GM12878 (cell line): ENCODE data around the gene IZUMO1R. TPM values are rescaled to one million over a fixed set of nuclear protein-coding genes. Genes with fewer than 3 reads are reported as not detected.

Source experiments
- ATAC-seq: fragments of 200-7000 bp; cut with Tn5 transposase; 3 replicates; pipeline ENCODE4 v1.9.1; 2020; ENCODE audit warnings: mild to moderate bottlenecking, moderate library complexity
- BruUV-seq: library from RNA; stranded (reverse); fragments of 400-500 nt; replicated peaks from 2 replicates; lab custom pipeline; 2021; lab: Mats Ljungman, UMichigan
- CTCF ChIA-PET: fragments of 300-600 bp; sonication (Branson Sonifier 250); formaldehyde crosslinking; extraction: SDS; loops from one replicate; lab custom pipeline; 2021; ENCODE audit warnings: inconsistent platforms; lab: Yijun Ruan, JAX
- POLR2A ChIA-PET: fragments of 350-600 bp; formaldehyde crosslinking; extraction: SDS; loops from one replicate; lab custom pipeline; 2021; ENCODE audit warnings: inconsistent platforms; lab: Charles Lee
- RAD21 ChIA-PET: fragments of 300-600 bp; sonication (Branson Sonifier 250); formaldehyde crosslinking; loops from one replicate; lab custom pipeline; 2023; ENCODE audit warnings: antibody characterized with exemption; ENCODE audit not compliant: unreplicated experiment; lab: Charles Lee
- SMC1A ChIA-PET: fragments of 300-600 bp; sonication (Branson Sonifier 250); formaldehyde crosslinking; loops from one replicate; lab custom pipeline; 2023; ENCODE audit not compliant: unreplicated experiment, uncharacterized antibody; lab: Charles Lee
- DNase-seq: peaks from one replicate; pipeline ENCODE4 v3.0.0-alpha.2; 2011; ENCODE audit warnings: low read depth, low spot score
- FAIRE-seq: peaks from 3 replicates; lab custom pipeline; 2011; peaks lifted over from hg19 to GRCh38; lab: Jason Lieb, UNC
- H2AFZ ChIP-seq: 2 replicates; pipeline ENCODE4 v1.6.0; 2011; ENCODE audit warnings: low read depth, low read length, control low read depth; ENCODE audit not compliant: control insufficient read depth
- H3K27ac ChIP-seq: 2 replicates; pipeline ENCODE4 v1.5.1; 2011; ENCODE audit warnings: control low read depth; ENCODE audit not compliant: control insufficient read depth, insufficient read depth
- H3K27me3 ChIP-seq, 2 experiments: replicated peaks in 1 of 2; 2 replicates each; pipeline versions ENCODE4 v1.6.0 to v1.6.1; 2011; ENCODE audit warnings: low read length in 1 of 2; ENCODE audit not compliant: control insufficient read depth in 2 of 2, insufficient read depth in 2 of 2
- H3K36me3 ChIP-seq, 2 experiments: 2 replicates each; pipeline ENCODE4 v1.5.1; 2011; ENCODE audit warnings: low read length in 1 of 2; ENCODE audit not compliant: control insufficient read depth in 2 of 2, insufficient read depth in 2 of 2
- H3K4me1 ChIP-seq: 2 replicates; pipeline ENCODE4 v1.6.1; 2011; ENCODE audit warnings: mild to moderate bottlenecking, low read length, moderate library complexity, mixed read lengths; ENCODE audit not compliant: control insufficient read depth, insufficient read depth
- H3K4me2 ChIP-seq: 2 replicates; pipeline ENCODE4 v1.6.0; 2011; ENCODE audit warnings: control low read depth; ENCODE audit not compliant: control insufficient read depth, insufficient read depth
- H3K4me3 ChIP-seq: fragments of 200-600 bp; sonication (generic); 2 replicates; pipeline ENCODE4 v1.5.1; 2016
- H3K79me2 ChIP-seq: 2 replicates; pipeline ENCODE4 v1.6.0; 2011; ENCODE audit warnings: low read length; ENCODE audit not compliant: control insufficient read depth, insufficient read depth
- H3K9ac ChIP-seq: 2 replicates; pipeline ENCODE4 v1.8.0; 2011; ENCODE audit warnings: low read length, control low read depth, mixed read lengths; ENCODE audit not compliant: control insufficient read depth, insufficient read depth
- H3K9me3 ChIP-seq: replicated peaks from 3 replicates; pipeline ENCODE4 v1.5.1; 2011; ENCODE audit warnings: mild to moderate bottlenecking, low read length; ENCODE audit not compliant: control insufficient read depth, insufficient read depth
- H4K20me1 ChIP-seq: 2 replicates; pipeline ENCODE4 v1.6.0; 2011; ENCODE audit not compliant: control insufficient read depth, insufficient read depth
- ASH2L ChIP-seq: fragments of 300-600, 200-600 bp; sonication (generic); IDR thresholded peaks from 2 replicates; pipeline ENCODE4 v1.6.1; 2017; ENCODE audit warnings: low read depth, mild to moderate bottlenecking, borderline replicate concordance
- BHLHE40 ChIP-seq, 2 experiments: fragments of 450-650 bp in 1 of 2; IDR thresholded peaks; 2 replicates each; pipeline ENCODE4 v1.6.1; 2011 to 2017; ENCODE audit warnings: low read depth in 2 of 2, borderline replicate concordance in 1 of 2, improper control_type of control experiment in 1 of 2, low read length in 1 of 2, mild to moderate bottlenecking in 1 of 2
- CHD4 ChIP-seq: fragments of 200-600 bp; sonication (generic); IDR thresholded peaks from 2 replicates; pipeline ENCODE4 v1.6.1; 2016; ENCODE audit warnings: mild to moderate bottlenecking
- CREB1 ChIP-seq: IDR thresholded peaks from 2 replicates; pipeline ENCODE4 v1.6.1; 2012; ENCODE audit warnings: low read depth, mild to moderate bottlenecking, inconsistent platforms
- IRF3 ChIP-seq: fragments of 450-650 bp; IDR thresholded peaks from 2 replicates; pipeline ENCODE4 v1.6.1; 2014; ENCODE audit warnings: mild to moderate bottlenecking
- KAT2A ChIP-seq: conservative IDR thresholded peaks from 2 replicates; pipeline ENCODE4 v1.6.1; 2011; ENCODE audit warnings: low read depth, low read length; ENCODE audit not compliant: control insufficient read depth
- KLF5 ChIP-seq: fragments of 450-650 bp; IDR thresholded peaks from 2 replicates; pipeline ENCODE4 v1.6.1; 2014; ENCODE audit warnings: mild to moderate bottlenecking; ENCODE audit not compliant: partially characterized antibody
- NR2C1 ChIP-seq: fragments of 450-650 bp; IDR thresholded peaks from 2 replicates; pipeline ENCODE4 v1.6.1; 2017; ENCODE audit warnings: antibody characterized with exemption, mild to moderate bottlenecking, moderate library complexity
- POU2F2 ChIP-seq: IDR thresholded peaks from 3 replicates; pipeline ENCODE4 v1.6.1; 2011; ENCODE audit warnings: low read depth, mild to moderate bottlenecking, low read length, borderline replicate concordance
- WGBS: methylation state at CpG from one replicate; pipeline ENCODE4 v1.1.6; 2016; ENCODE audit warnings: low lambda C conversion rate; ENCODE audit not compliant: insufficient replicate concordance, insufficient coverage; ENCODE audit errors: missing lambda C conversion rate; 5-methylcytosine and 5-hydroxymethylcytosine counted together
- in situ Hi-C: fragments of 300-500 bp; cut with MboI; formaldehyde crosslinking; loops from 9 replicates; pipeline ENCODE4 v1.14.3; 2018; ENCODE audit warnings: mixed read lengths
- intact Hi-C: fragments of 100-400 bp; cut with micrococcal nuclease; formaldehyde crosslinking; loops from one replicate; pipeline ENCODE4 v1.14.2; 2022; ENCODE audit not compliant: unreplicated experiment
- polyA plus RNA-seq, 11 experiments: library from polyadenylated mRNA; depleted of rRNA in 4 of 11; unstranded in 6 of 11; stranded (reverse) in 5 of 11; fragments of >200 nt; fragmentation: Nextera tagmentation in 4 of 11; fragmentation: Illumina TruSeq in 1 of 11; extraction: Ambion mirVana in 4 of 11; extraction: Trizol in 1 of 11; gene quantifications; 1 replicate in 1 of 11; 2 replicates in 10 of 11; pipeline versions ENCODE4 v1.2.1 to v1.2.3, GENCODE V29; 2011 to 2016; ENCODE audit warnings: inconsistent platforms in 2 of 11, missing spikeins in 2 of 11, low read depth in 1 of 11
- total RNA-seq, 4 experiments: library from RNA; depleted of rRNA in 3 of 4; stranded (reverse); fragments of >200 nt in 3 of 4; fragmentation: Illumina TruSeq in 1 of 4; extraction: Trizol in 1 of 4; gene quantifications; 2 replicates each; pipeline versions ENCODE4 v1.2.1 to v1.2.3, GENCODE V29; 2013 to 2021

IZUMO1R gene
- total and polyA plus RNA-seq, 10 of the 15 experiments (the other 5 are each of a cell fraction or from before 2014, with no cell fraction given) = not detected

GRCh38 chr11:94336033-94336432 lies 31.7 kb downstream of the IZUMO1R start:
- DNase-seq = no peak

GRCh38 chr11:94338651-94339050 lies 34.3 kb downstream of the IZUMO1R start:
- Histone ChIP-seq H3K4me3 (no peak overlapping the region), H3K36me3 (no peaks in the 10 kb centered on the region), H3K9ac (no peak overlapping the region), H3K27me3 (no peaks in the 10 kb centered on the region), H3K27ac (no peak overlapping the region), H4K20me1 (no peaks in the 10 kb centered on the region), H3K4me2 (no peak overlapping the region), H3K9me3 (no peaks in the 10 kb centered on the region)
- ATAC-seq = no peak
- in situ Hi-C loops = no loop called here
- no TSS peak for BruUV-seq
- FAIRE-seq = no peak
- no peak for DNase-seq
- TF ChIP-seq CHD4 (no peak), IRF3 (no peak), KLF5 (no peak), KAT2A (no peak)
- TF ChIP-seq, all 136 proteins: peak for 0
- intact Hi-C loops = no loop called here
- RAD21 ChIA-PET = no interaction called here
- 62% methylated on average over 3 of the region's 3 CpGs for WGBS
- CTCF ChIA-PET = interaction anchor here (2.6 kb wide), 1 partner anchor 12 kb away, joined by 6 read pairs; no protein-coding TSS in a partner anchor
- SMC1A ChIA-PET = no interaction called here
- Histone ChIP-seq H3K4me1 (no peaks in the 10 kb centered on the region), H3K79me2 (no peaks in the 10 kb centered on the region), H2AFZ (no peak overlapping the region)
- POLR2A ChIA-PET = no interaction called here

More at GRCh38 chr11:94336033-94336432, 31.7 kb downstream of the IZUMO1R start:
- TF ChIP-seq NR2C1 (no peak), ASH2L (no peak), POU2F2 (no peak), CREB1 (no peak), BHLHE40 (IDR thresholded peaks at IDR 0.05; ENCODE audit: borderline replicate concordance in 1 of 2, low read depth in 2 of 2, low read length in 1 of 2) (no peak)
- TF ChIP-seq, all 136 proteins: peak for 0
- 66% methylated on average over 6 of the region's 6 CpGs for WGBS
- ChIA-PET RAD21 (interaction anchor here (1.0 kb wide), 1 partner anchor 9 kb away, joined by 3 read pairs; no protein-coding TSS in a partner anchor), SMC1A (interaction anchor here (0.9 kb wide), 1 partner anchor 152 kb away, joined by 4 read pairs; no protein-coding TSS in a partner anchor), POLR2A (no interaction called here), CTCF (interaction anchor here (0.6 to 1.5 kb wide), 3 partner anchors 152 to 267 kb away, joined by 3 to 4 read pairs (median 3); no protein-coding TSS in a partner anchor)
- Histone ChIP-seq H3K79me2 (no peaks in the 10 kb centered on the region), H2AFZ (no peak overlapping the region), H3K36me3 (no peaks in the 10 kb centered on the region), H3K4me2 (no peak overlapping the region), H3K27me3 (no peaks in the 10 kb centered on the region), H3K27ac (no peak overlapping the region), H3K9ac (no peak overlapping the region), H3K9me3 (no peaks in the 10 kb centered on the region), H4K20me1 (no peaks in the 10 kb centered on the region), H3K4me1 (no peaks in the 10 kb centered on the region), H3K4me3 (no peak overlapping the region)
- FAIRE-seq (no peak), ATAC-seq (no peak)
- BruUV-seq = no TSS peak
- intact Hi-C loops = no loop called here
- in situ Hi-C loops = no loop called here
